Measurements from ENCODE around the gene EZH2.

The EZH2 gene

DNA sequence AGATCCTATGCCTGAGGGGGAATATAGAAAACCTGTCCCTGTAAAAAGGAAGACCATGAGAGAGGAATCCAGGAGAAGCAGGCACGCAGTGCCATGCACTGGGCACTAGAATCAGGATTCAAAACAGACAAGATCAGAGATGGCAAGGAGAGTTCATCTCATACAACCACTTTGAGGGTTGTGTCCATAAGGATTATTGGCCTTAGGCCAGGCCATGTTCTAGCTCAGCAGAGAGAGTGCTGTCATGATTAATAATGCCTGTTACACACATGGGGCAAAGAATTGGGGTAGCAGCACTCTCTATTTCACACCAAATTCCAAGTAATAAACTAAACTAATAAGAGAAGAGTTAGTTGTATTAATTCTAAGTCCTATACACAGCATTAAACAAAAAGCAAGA, 29.1 kb downstream of the EZH2 start:
- no peak for DNase-seq (ENCODE audit: low read depth in 1 of 2, low spot score in 1 of 2)
- Histone ChIP-seq H3K4me3 (replicated peaks; ENCODE audit: insufficient read depth, low read length) (no peak overlapping the region), H3K27me3 (ENCODE audit: insufficient read depth, poor library complexity, severe bottlenecking) (no peaks in the 10 kb centered on the region), H3K27ac (replicated peaks) (no peak overlapping the region)
- TF ChIP-seq POLR2AphosphoS5 (IDR thresholded peaks at IDR 0.05; ENCODE audit: low read depth) (no peak), GABPA (IDR thresholded peaks at IDR 0.05; ENCODE audit: low read depth) (no peak), CTCF (IDR thresholded peaks at IDR 0.05; ENCODE audit: insufficient read depth, low read length) (no peak), SPI1 (IDR thresholded peaks at IDR 0.05; ENCODE audit: borderline replicate concordance, low read depth) (no peak)
- TF ChIP-seq, protein P1, sequence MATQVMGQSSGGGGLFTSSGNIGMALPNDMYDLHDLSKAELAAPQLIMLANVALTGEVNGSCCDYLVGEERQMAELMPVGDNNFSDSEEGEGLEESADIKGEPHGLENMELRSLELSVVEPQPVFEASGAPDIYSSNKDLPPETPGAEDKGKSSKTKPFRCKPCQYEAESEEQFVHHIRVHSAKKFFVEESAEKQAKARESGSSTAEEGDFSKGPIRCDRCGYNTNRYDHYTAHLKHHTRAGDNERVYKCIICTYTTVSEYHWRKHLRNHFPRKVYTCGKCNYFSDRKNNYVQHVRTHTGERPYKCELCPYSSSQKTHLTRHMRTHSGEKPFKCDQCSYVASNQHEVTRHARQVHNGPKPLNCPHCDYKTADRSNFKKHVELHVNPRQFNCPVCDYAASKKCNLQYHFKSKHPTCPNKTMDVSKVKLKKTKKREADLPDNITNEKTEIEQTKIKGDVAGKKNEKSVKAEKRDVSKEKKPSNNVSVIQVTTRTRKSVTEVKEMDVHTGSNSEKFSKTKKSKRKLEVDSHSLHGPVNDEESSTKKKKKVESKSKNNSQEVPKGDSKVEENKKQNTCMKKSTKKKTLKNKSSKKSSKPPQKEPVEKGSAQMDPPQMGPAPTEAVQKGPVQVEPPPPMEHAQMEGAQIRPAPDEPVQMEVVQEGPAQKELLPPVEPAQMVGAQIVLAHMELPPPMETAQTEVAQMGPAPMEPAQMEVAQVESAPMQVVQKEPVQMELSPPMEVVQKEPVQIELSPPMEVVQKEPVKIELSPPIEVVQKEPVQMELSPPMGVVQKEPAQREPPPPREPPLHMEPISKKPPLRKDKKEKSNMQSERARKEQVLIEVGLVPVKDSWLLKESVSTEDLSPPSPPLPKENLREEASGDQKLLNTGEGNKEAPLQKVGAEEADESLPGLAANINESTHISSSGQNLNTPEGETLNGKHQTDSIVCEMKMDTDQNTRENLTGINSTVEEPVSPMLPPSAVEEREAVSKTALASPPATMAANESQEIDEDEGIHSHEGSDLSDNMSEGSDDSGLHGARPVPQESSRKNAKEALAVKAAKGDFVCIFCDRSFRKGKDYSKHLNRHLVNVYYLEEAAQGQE (IDR thresholded peaks at IDR 0.05; ENCODE audit: insufficient replicate concordance, low read depth) = no peak

DNA sequence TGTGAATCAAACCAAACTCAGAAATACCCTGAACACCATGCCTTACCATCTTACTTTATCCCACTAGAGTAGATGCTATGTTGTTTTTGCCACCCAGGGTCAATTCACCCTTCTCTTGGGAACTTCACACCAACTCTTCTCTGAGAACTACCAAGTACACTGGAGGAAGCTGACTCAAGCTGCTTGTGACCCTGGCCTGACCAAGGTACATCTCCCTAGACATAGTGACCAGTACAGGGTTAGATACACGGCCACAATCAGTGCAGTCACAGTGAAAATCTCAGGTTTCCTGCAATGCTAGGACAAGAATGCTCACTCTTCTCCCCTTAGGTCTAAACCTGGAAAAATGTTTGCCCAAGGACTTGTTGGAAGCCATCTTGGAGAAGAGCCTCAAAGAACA, 31.8 kb downstream of the EZH2 start:
- Histone ChIP-seq H3K27ac (replicated peaks) (no peak overlapping the region), H3K4me3 (replicated peaks; ENCODE audit: insufficient read depth, low read length) (no peak overlapping the region), H3K27me3 (ENCODE audit: insufficient read depth, poor library complexity, severe bottlenecking) (no peaks in the 10 kb centered on the region)
- DNase-seq (ENCODE audit: low read depth in 1 of 2, low spot score in 1 of 2) = no peak
- TF ChIP-seq GABPA (IDR thresholded peaks at IDR 0.05; ENCODE audit: low read depth) = no peak
- TF ChIP-seq SPI1 (IDR thresholded peaks at IDR 0.05; ENCODE audit: borderline replicate concordance, low read depth) = no peak
- no peak for TF ChIP-seq POLR2AphosphoS5 (IDR thresholded peaks at IDR 0.05; ENCODE audit: low read depth)
- TF ChIP-seq CTCF (IDR thresholded peaks at IDR 0.05; ENCODE audit: insufficient read depth, low read length) = no peak

- DNase-seq (ENCODE audit: low read depth in 1 of 2, low spot score in 1 of 2) = no peak
- no peak overlapping the region for H3K27ac ChIP-seq (replicated peaks)
- TF ChIP-seq POLR2AphosphoS5 (IDR thresholded peaks at IDR 0.05; ENCODE audit: low read depth) (no peak), SPI1 (IDR thresholded peaks at IDR 0.05; ENCODE audit: borderline replicate concordance, low read depth) (no peak), CTCF (IDR thresholded peaks at IDR 0.05; ENCODE audit: insufficient read depth, low read length) (no peak), GABPA (IDR thresholded peaks at IDR 0.05; ENCODE audit: low read depth) (no peak)
- TF ChIP-seq, protein P1 (IDR thresholded peaks at IDR 0.05; ENCODE audit: insufficient replicate concordance, low read depth) = no peak
Measured at GRCh38 chr7:148850564-148850963, 33.5 kb downstream of the EZH2 start.

DNA sequence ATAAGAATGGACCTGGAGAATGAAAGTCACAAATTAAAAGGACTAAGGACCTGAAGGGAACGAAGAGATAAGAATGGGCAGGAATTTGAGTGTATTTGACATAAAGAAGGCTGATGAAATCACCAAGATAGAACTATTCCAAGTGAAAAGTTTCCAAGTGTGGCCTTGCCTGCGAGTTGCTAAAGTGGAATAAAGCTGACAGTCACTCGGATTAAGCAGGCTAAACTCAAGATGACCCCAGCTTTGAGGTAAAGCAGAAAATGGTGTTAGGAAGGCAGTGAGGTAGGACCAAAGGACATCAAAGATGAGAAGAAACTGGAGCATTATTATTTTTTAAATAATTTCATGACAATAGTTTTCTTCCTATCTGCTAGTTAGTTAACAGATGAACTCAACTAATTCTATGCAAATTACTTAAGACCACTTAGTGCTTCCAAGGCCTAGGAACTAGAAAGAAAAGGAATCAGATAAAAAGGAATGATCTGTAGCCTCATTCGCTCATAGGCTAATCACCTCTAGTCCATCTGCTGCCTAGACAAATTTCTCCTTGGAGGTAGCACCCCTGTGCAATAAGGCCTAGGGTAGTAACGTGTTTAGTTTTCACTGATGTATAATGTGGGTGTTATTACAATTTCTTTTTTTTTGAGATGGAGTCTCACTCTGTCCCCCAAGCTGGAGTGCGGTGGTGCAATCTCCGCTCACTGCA, 34.5 kb downstream of the EZH2 start:
- TF ChIP-seq POLR2AphosphoS5 (IDR thresholded peaks at IDR 0.05; ENCODE audit: low read depth) (no peak), CTCF (IDR thresholded peaks at IDR 0.05; ENCODE audit: insufficient read depth, low read length) (no peak), SPI1 (IDR thresholded peaks at IDR 0.05; ENCODE audit: borderline replicate concordance, low read depth) (no peak), GABPA (IDR thresholded peaks at IDR 0.05; ENCODE audit: low read depth) (no peak)
- TF ChIP-seq, protein P1 (IDR thresholded peaks at IDR 0.05; ENCODE audit: insufficient replicate concordance, low read depth) = no peak
- Histone ChIP-seq H3K4me3 (replicated peaks; ENCODE audit: insufficient read depth, low read length) (no peak overlapping the region), H3K27me3 (ENCODE audit: insufficient read depth, poor library complexity, severe bottlenecking) (no peaks in the 10 kb centered on the region), H3K27ac (replicated peaks) (no peak overlapping the region)
- DNase-seq (ENCODE audit: low read depth in 1 of 2, low spot score in 1 of 2) = no peak

More at GRCh38 chr7:148850564-148850963, 33.5 kb downstream of the EZH2 start:
- H3K4me3 ChIP-seq (replicated peaks; ENCODE audit: insufficient read depth, low read length) = no peak overlapping the region
- H3K27me3 ChIP-seq (ENCODE audit: insufficient read depth, poor library complexity, severe bottlenecking) = no peaks in the 10 kb centered on the region

Measured in HL-60 (cell line).